ENCODE results near the gene OPTC.

OPTC gene

DNA sequence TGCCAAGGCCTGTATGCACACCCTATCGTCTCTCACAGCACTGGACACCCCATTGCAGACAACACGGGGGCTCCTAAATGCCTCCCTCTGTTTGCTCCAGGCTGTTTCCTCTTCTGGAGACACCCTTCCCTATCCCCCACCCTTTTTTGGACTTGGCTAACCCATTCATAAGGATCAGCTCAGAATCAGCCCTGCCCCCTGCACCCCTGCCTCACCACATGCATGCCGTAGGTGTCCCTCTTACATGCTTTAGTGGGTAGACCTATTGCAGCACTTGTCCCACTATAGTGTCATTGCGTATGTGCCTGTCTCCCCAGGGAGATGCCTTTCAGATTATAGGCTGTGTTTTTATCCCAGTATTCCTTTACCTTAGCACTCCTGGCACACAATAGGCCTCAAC is 30.9 kb downstream of the OPTC start:
- no peak overlapping the region for H3K27ac Mint-ChIP-seq
- no peaks in the 10 kb centered on the region for H3K36me3 Mint-ChIP-seq
- ATAC-seq (no peak), DNase-seq (ENCODE audit: low spot score in 2 of 2) (no peak)
- H3K9me3 Mint-ChIP-seq = no peaks in the 10 kb centered on the region
- H3K4me3 Mint-ChIP-seq = no peak overlapping the region
- H3K4me1 Mint-ChIP-seq = peaks cover 6% of the 10 kb centered on the region

DNA sequence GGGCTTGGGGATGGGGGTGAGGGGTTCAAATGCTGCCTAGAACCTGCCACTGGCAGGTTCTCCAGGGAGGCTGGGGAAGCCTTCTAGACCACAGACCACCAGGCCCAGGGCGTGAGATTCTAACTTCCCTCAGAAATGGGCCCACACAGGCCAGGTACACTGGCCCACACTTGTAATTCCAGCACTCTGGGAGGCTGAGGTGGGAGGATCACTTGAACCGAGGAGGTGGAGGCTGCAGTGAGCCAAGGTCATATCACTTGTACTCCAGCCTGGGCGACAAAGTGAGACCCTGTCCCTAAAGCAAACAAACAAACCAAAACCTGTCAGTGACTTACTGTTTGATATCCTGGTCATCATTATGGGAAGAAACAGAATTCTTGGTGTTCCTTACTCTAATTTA is 31.7 kb downstream of the OPTC start:
- Mint-ChIP-seq H3K4me3 (no peak overlapping the region), H3K9me3 (no peaks in the 10 kb centered on the region), H3K36me3 (no peaks in the 10 kb centered on the region), H3K27ac (no peak overlapping the region), H3K4me1 (peaks cover 6% of the 10 kb centered on the region)
- no peak for DNase-seq (ENCODE audit: low spot score in 2 of 2)
- no peak for ATAC-seq

DNA sequence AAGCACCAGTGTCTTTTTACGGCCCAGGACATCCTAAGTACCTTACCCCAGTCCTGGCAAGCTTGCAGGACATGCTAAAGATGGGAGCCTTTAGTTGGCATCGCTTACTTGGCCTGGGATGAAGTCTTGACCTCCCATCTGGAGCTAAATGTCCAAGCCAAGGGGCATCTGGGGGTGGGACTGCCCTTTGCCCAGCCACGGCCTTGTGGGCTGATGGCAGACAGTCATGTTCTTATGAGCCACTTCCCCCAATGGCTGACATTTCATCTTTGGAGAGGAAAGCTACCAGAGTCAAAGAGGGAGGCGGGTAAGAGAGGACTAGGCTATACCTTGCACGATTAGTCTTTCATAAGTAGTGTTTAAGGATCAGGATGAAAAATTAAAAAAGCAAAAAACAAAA is 32.2 kb downstream of the OPTC start:
- Mint-ChIP-seq H3K4me3 (no peak overlapping the region), H3K4me1 (peaks cover 6% of the 10 kb centered on the region), H3K27ac (no peak overlapping the region), H3K36me3 (no peaks in the 10 kb centered on the region), H3K9me3 (no peaks in the 10 kb centered on the region)
- DNase-seq (ENCODE audit: low spot score in 2 of 2) = no peak
- ATAC-seq = no peak

DNA sequence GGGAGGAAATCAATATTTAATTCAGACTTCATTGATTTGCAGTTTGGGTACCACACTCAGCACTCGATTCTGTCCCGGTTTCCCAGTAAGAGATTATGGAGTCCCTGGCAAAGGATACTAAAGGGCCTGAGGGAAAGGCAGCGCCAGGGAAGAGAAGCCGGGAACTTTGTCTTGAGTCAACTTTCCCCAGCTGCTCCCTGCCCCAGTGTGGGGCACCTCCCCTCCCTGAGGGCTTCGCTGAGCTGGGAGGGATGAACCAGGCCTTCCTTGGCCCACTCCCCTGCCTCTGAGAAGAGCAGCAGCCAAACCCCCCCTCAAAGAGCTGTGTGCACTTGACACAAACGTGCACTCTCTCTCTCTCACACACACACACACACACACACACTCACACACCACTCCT is 32.6 kb downstream of the OPTC start:
- DNase-seq (ENCODE audit: low spot score in 2 of 2) = no peak
- H3K9me3 Mint-ChIP-seq = no peaks in the 10 kb centered on the region

DNA sequence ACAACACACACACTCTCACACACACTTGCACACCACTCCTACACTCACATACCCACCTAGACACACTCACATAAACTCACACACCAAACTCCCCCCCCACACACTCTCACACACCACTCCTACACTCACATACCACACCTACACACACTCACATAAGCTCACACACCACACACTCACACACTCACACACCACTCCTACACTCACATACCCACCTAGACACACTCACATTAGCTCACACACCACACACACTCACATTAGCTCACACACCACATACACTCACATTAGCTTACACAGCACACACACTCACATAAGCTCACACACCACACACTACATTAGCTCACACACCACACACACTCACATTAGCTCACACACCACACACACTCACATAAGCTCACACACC is 33.1 kb downstream of the OPTC start:
- ATAC-seq = no peak
- Mint-ChIP-seq H3K27ac (peak overlapping the region; percentile 13), H3K9me3 (no peaks in the 10 kb centered on the region), H3K4me3 (no peak overlapping the region), H3K4me1 (peaks cover 6% of the 10 kb centered on the region), H3K36me3 (no peaks in the 10 kb centered on the region)
- no peak for DNase-seq (ENCODE audit: low spot score in 2 of 2)

More for the DNA sequence above, 32.6 kb downstream of the OPTC start:
- H3K4me1 Mint-ChIP-seq = peaks cover 6% of the 10 kb centered on the region
- peak overlapping the region; percentile 13 for H3K27ac Mint-ChIP-seq
- H3K36me3 Mint-ChIP-seq = no peaks in the 10 kb centered on the region
- no peak overlapping the region for H3K4me3 Mint-ChIP-seq
- no peak for ATAC-seq

DNA sequence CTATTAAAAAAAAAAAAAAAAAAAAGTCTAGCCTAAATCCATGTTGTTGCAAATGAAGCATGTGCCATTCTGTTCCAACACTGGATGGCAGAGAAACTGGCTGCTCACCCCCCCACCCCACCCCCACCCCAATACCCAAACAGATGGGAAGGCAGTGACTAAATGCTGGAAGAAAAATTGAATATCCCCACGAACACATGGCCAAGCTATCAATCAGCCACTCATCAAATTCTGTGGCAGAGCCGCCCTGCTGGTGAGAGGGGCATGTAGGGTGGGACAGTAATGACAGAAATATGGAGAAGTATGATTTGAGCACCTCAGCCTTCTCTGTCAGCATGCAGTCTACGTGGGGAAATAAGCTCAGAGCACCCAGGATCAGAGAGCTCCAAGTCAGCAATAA is 34.1 kb downstream of the OPTC start:
- Mint-ChIP-seq H3K27ac (no peak overlapping the region), H3K36me3 (no peaks in the 10 kb centered on the region), H3K9me3 (no peaks in the 10 kb centered on the region), H3K4me3 (no peak overlapping the region), H3K4me1 (peaks cover 6% of the 10 kb centered on the region)
- ATAC-seq (no peak), DNase-seq (ENCODE audit: low spot score in 2 of 2) (no peak)

DNA sequence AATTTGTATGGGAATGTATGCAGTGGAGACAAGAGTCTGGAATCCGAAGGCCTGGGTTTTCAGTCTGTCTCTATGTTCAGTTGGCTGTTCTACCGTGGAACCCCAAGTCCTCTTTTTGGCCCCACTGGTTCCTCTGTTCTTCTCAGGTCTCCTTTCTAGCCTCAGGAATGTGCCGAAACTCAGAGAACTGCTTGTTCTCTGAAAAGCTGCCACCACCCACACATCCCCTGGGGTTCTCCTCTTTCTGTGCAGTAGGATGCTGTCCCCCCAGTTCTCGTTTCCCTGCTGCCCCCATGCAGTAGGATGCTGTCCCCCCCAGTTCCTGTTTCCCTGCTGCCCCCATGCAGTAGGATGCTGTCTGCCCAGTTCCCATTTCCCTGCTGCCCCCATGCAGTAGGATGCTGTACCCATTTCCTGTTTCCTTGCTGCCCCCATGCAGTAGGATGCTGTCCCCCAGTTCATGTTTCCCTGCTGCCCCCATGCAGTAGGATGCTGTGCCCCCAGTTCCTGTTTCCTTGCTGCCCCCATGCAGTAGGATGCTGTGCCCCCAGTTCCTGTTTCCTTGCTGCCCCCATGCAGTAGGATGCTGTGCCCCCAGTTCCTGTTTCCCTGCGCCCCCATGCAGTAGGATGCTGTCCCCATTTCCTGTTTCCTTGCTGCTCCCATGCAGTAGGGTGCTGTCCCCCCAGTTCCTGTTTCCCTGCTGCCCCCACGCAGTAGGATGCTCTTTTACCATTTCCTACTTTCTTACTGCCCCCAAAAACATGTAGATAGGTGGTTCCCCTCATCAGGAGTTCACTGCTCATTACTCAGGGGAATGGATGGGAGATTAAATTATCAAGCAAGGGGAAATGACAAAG is 35.3 kb downstream of the OPTC start:
- Mint-ChIP-seq H3K4me3 (no peak overlapping the region), H3K36me3 (no peaks in the 10 kb centered on the region), H3K27ac (peak overlapping the region; percentile 10), H3K4me1 (peaks cover 6% of the 10 kb centered on the region), H3K9me3 (no peaks in the 10 kb centered on the region)
- ATAC-seq = no peak
- no peak for DNase-seq (ENCODE audit: low spot score in 2 of 2)

DNA sequence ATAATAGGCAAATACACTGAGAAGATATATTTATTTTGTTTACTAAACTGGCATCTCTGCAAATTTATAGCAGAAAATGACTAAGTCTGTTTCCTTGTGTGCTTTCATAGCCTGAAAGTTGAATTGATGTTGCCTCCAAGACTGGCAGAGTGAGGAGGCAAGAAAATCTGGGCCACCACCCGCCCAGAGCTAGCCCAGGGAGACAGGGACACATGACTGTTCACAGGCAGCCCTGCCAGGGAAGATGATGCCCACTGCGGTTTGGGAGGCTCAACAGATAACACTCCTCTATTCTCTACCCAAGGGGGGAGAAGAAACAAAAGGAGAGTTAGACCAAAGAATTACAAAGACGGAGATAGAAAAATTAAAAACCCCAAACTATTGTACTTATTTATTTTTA is 37.1 kb downstream of the OPTC start:
- Mint-ChIP-seq H3K9me3 (no peaks in the 10 kb centered on the region), H3K4me1 (peaks cover 6% of the 10 kb centered on the region), H3K27ac (no peak overlapping the region), H3K36me3 (no peaks in the 10 kb centered on the region), H3K4me3 (no peak overlapping the region)
- DNase-seq (ENCODE audit: low spot score in 2 of 2) = no peak
- no peak for ATAC-seq

DNA sequence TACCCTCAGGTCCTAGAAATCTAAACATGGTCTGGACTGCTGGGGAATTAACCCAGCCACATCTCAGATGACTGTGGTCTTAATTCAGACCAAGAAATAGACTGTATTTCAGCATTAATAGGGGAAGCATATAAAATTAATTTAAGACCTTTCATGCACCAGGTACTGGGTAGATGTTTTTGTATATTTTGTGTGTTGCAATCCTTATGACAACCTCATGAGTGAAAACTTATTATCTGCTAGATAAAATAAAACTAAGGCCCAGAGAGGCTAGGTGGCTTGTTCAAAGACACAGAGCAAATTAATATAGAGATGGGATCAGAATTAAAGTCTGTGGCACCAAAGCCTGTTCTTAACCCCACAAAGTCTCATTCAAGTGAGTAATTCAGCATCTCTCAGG is 40.1 kb downstream of the OPTC start:
- Mint-ChIP-seq H3K27ac (no peak overlapping the region), H3K4me3 (no peak overlapping the region), H3K4me1 (peaks cover 19% of the 10 kb centered on the region), H3K9me3 (no peaks in the 10 kb centered on the region), H3K36me3 (no peaks in the 10 kb centered on the region)
- ATAC-seq = no peak
- no peak for DNase-seq (ENCODE audit: low spot score in 2 of 2)

DNA sequence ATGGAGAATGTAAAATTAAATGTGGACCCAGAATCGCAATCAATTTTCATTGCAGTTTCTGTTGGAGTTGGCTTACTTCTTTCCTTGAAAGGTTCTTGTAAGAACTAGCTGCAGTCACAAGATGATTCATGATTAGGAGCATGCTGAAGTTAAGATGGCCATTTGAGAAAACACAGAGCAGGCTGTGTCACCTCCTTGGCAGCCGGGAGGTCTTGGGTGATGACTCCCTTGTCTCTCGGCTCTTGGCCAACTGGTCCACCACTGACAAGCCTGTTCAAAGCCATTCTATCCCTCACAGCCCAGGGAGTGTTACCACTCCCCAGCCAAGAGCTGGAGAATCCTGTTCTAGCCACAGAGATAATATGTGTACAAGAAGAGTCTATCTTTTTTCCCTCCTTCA is 40.6 kb downstream of the OPTC start:
- H3K27ac Mint-ChIP-seq = peak overlapping the region; percentile 8
- no peaks in the 10 kb centered on the region for H3K9me3 Mint-ChIP-seq
- H3K36me3 Mint-ChIP-seq = no peaks in the 10 kb centered on the region

DNA sequence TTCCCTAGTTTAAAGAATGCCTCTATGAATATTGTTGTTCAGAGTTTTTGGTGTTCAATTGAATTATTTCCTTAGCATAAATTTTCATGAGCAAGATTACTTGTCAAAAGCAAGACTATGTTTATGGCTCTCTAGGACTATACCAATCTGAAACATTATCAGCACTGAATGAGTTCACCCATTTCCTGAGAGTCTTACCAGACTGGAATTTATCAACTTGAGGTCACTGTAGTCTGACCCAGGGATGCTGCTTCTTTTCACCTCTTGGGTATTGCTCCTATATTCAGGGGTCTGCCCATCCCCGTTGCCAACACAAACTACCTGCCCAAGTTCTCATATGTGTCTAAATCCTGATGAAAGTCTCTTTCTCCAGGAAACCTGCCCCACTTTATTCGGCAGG is 42.6 kb downstream of the OPTC start:
- no peaks in the 10 kb centered on the region for H3K9me3 Mint-ChIP-seq
- no peak overlapping the region for H3K4me3 Mint-ChIP-seq
- DNase-seq (ENCODE audit: low spot score in 2 of 2) (no peak), ATAC-seq (no peak)
- H3K36me3 Mint-ChIP-seq = no peaks in the 10 kb centered on the region
- H3K27ac Mint-ChIP-seq = no peak overlapping the region
- peaks cover 19% of the 10 kb centered on the region for H3K4me1 Mint-ChIP-seq

More for the DNA sequence above, 40.6 kb downstream of the OPTC start:
- Mint-ChIP-seq H3K4me3 (no peak overlapping the region), H3K4me1 (peaks cover 19% of the 10 kb centered on the region)
- DNase-seq (ENCODE audit: low spot score in 2 of 2) = no peak
- ATAC-seq = no peak

DNA sequence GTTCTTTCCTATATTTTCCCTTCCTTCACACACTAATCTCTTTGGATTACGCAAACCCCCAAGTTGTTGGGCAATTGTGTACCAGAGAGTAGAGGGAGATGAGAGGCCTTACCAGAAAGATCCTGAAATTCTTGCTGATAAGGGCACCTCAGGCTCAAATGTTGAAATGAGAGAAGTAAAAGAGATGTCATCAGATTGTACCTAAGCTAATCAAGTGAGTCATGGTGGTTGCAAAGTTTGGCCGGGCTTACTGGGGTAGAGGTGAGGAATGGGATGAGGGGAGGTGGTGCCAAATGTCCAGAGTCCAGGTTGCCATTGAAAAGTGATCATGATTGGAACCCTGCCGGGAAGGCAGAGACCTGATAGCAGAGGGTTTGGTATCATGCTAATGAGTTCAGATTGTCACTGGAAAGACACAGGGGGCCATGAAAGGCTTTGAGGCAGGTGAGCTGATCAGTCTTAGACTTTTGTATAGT is 43.1 kb downstream of the OPTC start:
- ATAC-seq (no peak), DNase-seq (ENCODE audit: low spot score in 2 of 2) (no peak)
- Mint-ChIP-seq H3K4me1 (peaks cover 19% of the 10 kb centered on the region), H3K36me3 (no peaks in the 10 kb centered on the region), H3K27ac (no peak overlapping the region), H3K4me3 (no peak overlapping the region), H3K9me3 (no peaks in the 10 kb centered on the region)

DNA sequence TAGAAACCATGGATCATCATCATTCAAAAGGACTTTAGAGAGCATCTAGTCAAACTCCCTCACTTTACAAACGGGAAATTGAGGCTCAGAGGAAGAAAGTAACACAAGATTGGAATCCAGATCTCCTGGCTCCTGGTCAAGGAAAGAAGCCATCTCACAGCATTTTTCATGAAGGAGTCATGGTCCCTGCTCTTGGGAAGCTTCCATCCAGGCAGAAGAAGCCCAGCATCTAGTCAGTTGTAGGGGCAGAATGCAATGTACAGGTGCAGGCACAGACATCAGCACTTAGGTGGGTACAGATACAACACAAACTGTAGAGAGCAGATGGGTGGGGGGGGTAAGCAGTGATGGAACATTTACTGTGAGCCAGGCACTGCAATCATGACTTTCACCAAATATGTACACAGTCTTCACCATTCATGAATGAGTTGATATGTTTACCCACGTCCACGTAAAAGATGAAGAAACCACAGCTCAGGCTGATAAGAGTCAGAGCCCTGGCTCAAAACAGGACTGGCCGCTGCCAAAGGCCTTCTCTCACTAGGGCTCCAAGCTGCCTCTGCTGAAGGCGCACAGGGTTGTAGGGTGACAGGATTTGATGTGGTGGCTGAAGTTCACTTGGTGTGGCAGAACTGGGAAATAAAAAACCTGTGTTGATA is 44.0 kb downstream of the OPTC start:
- Mint-ChIP-seq H3K4me1 (peaks cover 19% of the 10 kb centered on the region), H3K36me3 (no peaks in the 10 kb centered on the region), H3K4me3 (no peak overlapping the region), H3K27ac (peak overlapping the region; percentile 56), H3K9me3 (no peaks in the 10 kb centered on the region)
- no peak for DNase-seq (ENCODE audit: low spot score in 2 of 2)
- peak; percentile 89 for ATAC-seq

DNA sequence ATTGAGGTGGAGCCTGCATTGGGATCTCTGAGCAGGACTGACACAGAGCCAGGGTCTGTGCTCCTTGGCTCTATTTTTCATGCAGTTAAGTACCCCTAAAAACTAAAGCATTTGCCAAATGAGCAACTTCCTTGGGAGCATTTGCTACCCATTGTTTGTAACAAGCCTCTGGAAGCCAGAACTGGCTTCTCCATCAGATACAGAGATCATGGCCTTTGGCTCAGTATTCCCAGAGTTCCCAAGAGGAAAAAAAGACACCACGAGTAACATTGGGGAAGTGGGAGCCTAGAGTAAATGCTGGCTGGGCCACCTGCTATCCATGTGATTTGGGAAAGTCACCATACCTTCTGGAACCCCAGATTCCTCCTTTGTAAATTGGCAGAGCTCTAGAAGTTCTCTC is 44.8 kb downstream of the OPTC start:
- no peaks in the 10 kb centered on the region for H3K36me3 Mint-ChIP-seq
- no peak overlapping the region for H3K4me3 Mint-ChIP-seq
- DNase-seq (ENCODE audit: low spot score in 2 of 2) = no peak
- H3K9me3 Mint-ChIP-seq = no peaks in the 10 kb centered on the region
- no peak for ATAC-seq
- H3K4me1 Mint-ChIP-seq = peaks cover 19% of the 10 kb centered on the region
- H3K27ac Mint-ChIP-seq = peak overlapping the region; percentile 56

DNA sequence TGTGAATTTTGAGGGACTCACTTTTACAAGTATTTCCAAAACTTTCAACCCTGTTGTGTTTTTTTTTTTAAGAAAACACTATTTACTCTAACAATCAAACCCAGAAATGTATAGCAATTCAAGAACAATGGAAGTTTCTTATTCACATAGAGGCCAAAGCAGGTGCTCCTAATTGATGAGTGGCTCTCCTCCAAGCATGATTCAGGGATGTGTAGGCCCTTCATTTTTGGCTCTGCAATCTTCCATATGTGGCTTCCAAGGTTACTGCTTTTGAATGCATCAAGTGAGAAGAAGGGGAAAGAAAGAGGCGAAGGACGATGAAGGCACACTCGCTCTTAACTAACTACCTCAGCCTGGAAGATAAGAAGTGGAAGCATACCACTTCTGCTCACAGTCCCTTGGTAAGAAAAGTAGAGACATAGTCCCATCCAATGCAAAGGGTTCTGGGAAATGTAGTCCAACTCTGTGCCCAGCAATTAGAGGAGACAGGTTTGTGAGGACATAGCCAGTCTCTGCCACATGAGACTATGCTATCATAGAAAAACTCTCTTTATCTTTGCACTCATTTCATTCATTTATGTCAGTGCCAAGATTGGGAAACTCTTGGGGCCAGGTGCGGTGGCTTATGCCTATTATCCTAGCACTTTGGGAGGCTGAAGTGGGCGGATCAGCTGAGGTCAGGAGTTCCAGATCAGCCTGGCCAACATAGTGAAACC is 46.0 kb downstream of the OPTC start:
- no peak overlapping the region for H3K27ac Mint-ChIP-seq
- H3K4me3 Mint-ChIP-seq = no peak overlapping the region
- peaks cover 19% of the 10 kb centered on the region for H3K4me1 Mint-ChIP-seq
- no peak for ATAC-seq
- no peaks in the 10 kb centered on the region for H3K36me3 Mint-ChIP-seq
- no peaks in the 10 kb centered on the region for H3K9me3 Mint-ChIP-seq
- no peak for DNase-seq (ENCODE audit: low spot score in 2 of 2)

Measured in stimulated activated effector memory CD8-positive, alpha-beta T cell treated with anti-CD3 and anti-CD28 coated beads, Interleukin-12 subunit alpha, Interleukin-12 subunit beta, amount 100 ng/mL, for 72 hours (primary cell).